Inflammatory macrophage treated with lipopolysaccharide for 1 hour (primary cell): Measurements from ENCODE around the gene LRRC66.

ENCODE experiments used
- DNase-seq, 2 donors: peaks; one replicate each; pipeline ENCODE4 v3.0.0-alpha.2; 2020 to 2022

Gene LRRC66

GRCh38 chr4:52006887-52007286 is 13.3 kb downstream of the LRRC66 start:
- DNase-seq = no peak

- DNase-seq = no peak
Observed at GRCh38 chr4:52005604-52006273, 14.4 kb downstream of the LRRC66 start.

GRCh38 chr4:52004414-52004813 is 15.7 kb downstream of the LRRC66 start:
- no peak for DNase-seq

- DNase-seq = no peak
Observed at GRCh38 chr4:52001616-52002015, 18.5 kb downstream of the LRRC66 start.

- DNase-seq = no peak
Observed at GRCh38 chr4:51999250-51999649, 20.9 kb downstream of the LRRC66 start.

GRCh38 chr4:51998837-51999236 is 21.3 kb downstream of the LRRC66 start:
- no peak for DNase-seq

- DNase-seq = no peak
Observed at GRCh38 chr4:51997647-51998046, 22.5 kb downstream of the LRRC66 start.

- no peak for DNase-seq
Observed at GRCh38 chr4:51995647-51996220, 24.4 kb downstream of the LRRC66 start.

GRCh38 chr4:51965862-51966261 is 54.3 kb downstream of the LRRC66 start:
- no peak for DNase-seq

GRCh38 chr4:51963841-51964517 is 56.2 kb downstream of the LRRC66 start:
- no peak for DNase-seq

GRCh38 chr4:51960486-51960885 is 59.7 kb downstream of the LRRC66 start:
- DNase-seq = no peak

GRCh38 chr4:51958199-51958968 is 61.8 kb downstream of the LRRC66 start:
- no peak for DNase-seq
